ENCODE data around the gene EVX2. TPM values are rescaled to one million over a fixed set of nuclear protein-coding genes. Genes with fewer than 3 reads are reported as not detected.

EVX2 gene
- polyA plus RNA-seq, 4 donors = 0.04 TPM; not detected in 3

DNA sequence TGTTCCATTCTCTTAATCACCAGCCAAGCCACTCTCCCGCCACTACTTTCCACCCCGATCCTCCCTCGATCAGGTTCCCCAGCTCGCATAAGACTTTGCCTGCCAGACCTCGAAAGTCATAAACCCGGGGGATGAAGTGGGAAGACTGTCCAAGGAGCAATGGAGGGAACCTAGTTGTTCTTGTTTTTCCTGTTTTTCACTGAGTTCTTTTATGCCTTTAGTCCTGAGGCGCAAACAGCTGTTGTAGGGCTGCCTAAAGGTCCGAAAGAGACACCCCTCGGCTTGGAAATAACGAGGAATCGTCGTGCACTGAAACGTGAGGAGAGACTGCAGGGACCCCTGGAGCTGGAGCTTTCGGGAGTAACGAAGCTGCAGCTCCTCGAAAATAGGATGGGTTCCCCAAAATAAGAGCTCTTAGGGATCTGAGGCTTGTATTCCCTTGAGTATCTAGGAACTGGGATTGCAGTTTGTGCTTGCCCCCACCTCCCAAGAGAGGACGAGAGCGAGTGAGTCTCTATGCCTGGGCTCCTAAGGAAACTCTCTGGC, 14.1 kb upstream of the EVX2 start:
- no peak for DNase-seq (ENCODE audit: low read depth in 4 of 4, low spot score in 3 of 4)

DNA sequence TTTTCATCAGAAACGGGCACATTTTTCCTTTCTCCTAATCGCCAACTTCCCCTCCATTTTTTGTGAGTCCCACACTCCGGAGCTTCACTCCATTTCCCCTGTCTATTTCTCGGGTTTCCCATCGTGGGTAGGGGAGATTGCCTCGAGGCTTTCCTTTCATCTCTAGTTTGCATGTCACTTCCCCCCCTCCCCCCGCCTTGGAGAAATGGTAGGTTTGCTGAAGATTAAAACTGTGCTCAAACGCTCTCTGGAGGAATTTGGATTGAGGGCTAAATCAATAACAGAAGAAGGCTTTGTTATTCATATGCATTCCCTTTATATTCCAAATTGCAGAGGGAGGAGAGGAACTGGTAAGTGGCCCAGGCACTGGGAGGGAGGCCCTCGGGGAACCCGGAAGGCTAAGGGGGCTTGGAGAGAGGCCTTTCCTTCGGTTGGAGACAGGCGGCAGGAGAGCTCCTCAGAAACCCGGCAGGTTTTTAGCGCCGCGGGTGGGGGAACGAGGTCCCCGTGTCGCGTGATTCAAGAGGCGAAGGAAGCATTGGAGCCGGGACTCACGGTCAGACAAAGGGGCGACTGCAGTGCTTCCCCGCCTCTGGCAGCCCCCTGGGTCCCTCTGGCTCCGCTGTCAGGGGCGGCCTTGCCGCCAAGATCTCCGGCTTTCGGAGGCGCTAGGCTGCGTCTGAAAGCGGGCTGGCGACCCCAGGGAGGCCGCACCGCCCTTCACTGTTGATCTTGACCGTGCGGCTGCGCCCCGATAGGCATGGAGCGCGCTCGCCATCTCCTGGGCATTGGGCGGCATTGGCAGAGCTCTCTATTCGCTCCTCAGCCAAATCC, 13.4 kb upstream of the EVX2 start:
- DNase-seq (ENCODE audit: low read depth in 4 of 4, low spot score in 3 of 4) = no peak

- DNase-seq (ENCODE audit: low read depth in 4 of 4, low spot score in 3 of 4) = no peak
Observed at GRCh38 chr2:176096243-176096985, 12.7 kb upstream of the EVX2 start.

DNA sequence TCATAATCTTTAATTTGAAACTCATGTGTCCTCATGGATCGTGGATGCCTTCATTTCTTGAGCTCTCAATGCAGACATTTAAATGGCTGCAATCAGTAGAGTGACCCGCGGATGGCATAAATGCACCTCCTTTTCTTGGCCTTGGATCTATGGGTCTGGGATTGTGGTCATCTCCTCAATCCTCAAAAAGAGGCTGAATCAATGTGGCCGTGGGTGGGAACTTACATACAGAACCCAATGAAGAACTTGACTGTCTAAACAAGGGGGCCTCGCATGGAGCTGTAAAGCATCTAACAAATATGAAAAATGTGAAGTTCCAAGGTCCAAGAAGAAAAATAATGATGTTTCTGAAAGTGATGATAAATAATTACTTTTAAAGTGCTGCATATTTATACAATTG, 11.7 kb upstream of the EVX2 start:
- DNase-seq (ENCODE audit: low read depth in 4 of 4, low spot score in 3 of 4) = no peak

DNA sequence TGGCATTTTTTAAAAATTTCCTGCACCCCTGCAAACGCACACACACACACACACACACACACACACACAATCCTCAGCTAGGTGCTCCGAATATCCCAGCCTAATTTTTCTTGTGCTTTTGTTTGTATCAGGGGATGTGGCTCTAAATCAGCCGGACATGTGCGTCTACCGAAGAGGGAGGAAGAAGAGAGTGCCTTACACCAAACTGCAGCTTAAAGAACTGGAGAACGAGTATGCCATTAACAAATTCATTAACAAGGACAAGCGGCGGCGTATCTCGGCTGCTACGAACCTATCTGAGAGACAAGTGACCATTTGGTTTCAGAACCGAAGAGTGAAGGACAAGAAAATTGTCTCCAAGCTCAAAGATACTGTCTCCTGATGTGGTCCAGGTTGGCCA, 10.6 kb upstream of the EVX2 start:
- no peak for DNase-seq (ENCODE audit: low read depth in 4 of 4, low spot score in 3 of 4)

DNA sequence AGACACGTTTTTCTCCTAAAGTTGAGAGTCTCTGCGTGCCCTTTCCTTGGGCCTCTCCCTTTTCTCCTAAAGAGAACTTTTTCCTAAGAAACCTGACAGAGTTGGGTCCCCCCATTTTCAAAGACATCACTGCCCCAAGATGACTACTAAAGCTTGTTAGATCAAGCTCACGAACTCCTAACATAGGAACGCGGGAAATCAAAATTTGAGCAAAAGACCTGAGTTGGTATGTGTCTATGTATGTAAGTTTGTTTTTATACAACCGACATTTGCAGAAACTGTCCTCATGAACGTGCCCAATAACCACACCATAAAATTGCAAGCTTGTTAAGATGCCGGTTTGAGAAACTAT, 10.1 kb upstream of the EVX2 start:
- no peak for DNase-seq (ENCODE audit: low read depth in 4 of 4, low spot score in 3 of 4)

GRCh38 chr2:176093145-176093897, 9.6 kb upstream of the EVX2 start:
- DNase-seq (ENCODE audit: low read depth in 4 of 4, low spot score in 3 of 4) = no peak

GRCh38 chr2:176092270-176093144, 8.7 kb upstream of the EVX2 start, which contains the start of gene HOXD13:
TSS of gene HOXD13 (plus strand) at chr2:176092721. CDS start at chr2:176092891, 170 bp downstream.
- no peak for DNase-seq (ENCODE audit: low read depth in 4 of 4, low spot score in 3 of 4)

DNA sequence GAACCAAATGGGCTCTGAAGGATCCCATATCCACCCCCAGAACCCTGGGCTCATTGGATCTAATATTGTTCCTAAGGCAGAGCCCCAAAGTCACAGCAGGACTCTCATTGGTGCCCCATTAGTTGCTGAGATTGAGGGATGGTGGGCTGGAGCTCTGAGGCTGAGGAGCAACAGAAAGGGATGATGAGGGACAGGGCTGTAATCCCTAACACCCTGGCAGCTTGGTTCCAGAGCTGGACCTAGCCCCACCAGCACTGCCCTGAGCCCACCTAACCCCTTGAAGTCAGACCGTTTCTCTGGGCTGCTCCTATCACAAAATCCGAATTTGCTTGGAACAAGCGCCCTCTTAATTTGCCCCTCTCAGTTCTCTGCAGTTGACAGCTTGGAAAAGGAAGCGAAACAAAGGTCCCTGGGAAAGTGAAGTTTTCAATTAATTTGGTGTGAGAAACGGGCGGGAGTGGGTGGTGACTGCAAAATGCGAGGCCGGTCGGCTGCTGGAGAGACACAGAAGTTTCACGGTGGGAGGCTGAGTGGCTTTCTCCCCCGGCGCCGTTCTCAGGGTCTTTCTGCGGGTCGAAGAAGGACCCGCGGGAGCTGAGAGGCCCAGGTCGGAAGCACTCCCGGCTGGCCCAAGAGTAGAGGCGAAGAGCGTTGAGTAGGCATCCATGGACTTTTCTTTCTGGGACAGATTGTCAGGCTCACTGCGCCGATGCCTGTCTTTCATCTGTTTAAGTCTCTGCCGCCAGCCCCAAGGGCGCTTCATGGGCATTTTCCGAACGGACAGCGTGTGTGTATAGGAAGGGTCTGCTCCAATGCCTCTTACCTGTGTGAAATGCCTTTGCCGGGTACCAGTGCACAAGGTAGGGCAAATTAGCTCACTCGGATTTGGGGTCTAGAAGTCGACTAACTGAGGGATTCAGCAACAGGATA, 7.8 kb upstream of the EVX2 start:
- DNase-seq (ENCODE audit: low read depth in 4 of 4, low spot score in 3 of 4) = no peak

DNA sequence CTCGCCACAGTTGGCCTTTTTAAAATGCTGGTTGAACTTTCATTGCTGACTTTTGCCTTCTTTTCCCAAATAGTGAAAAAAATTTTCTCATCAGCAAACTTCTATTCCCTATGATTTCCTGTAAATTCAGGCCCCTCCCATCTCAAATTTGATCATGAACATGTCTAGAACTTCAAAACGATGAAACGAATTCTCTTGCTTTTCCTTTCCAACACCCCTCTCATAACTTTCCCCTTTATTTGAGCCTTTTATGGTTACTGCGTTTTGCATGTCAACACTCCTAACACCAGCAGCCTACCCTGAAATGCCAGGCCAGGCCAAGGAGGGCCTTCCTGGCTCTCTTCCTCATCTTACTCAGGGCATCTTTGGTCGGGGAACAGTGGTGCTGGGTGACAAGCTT, 7.1 kb upstream of the EVX2 start:
- DNase-seq (ENCODE audit: low read depth in 4 of 4, low spot score in 3 of 4) = no peak

DNA sequence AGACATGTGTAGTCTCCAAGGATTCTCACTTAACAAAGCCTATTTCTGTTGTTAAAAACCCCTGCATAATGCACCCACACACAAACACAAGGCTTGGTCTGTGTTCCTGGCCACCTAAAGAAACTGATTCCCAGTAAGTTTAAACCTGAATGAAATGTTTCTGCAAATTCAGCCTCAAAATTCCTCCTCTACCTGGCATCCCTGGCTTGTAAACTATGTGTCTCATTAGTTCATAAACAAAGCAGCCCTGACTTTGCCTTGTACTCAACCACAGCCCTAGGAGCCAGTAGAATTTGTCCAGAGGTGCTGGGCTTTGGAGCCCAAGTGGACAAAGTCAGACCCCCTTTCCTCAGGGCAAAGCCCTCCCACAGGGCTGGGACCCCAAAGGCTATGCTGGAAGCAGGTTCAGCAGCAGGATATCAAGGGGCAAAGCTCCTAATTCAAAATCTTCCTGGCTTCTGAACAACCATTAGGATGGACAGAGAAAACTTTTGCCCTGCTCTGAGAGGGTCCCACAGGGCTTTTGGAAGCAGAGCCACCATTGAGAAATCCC, 6.2 kb upstream of the EVX2 start:
- no peak for DNase-seq (ENCODE audit: low read depth in 4 of 4, low spot score in 3 of 4)

DNA sequence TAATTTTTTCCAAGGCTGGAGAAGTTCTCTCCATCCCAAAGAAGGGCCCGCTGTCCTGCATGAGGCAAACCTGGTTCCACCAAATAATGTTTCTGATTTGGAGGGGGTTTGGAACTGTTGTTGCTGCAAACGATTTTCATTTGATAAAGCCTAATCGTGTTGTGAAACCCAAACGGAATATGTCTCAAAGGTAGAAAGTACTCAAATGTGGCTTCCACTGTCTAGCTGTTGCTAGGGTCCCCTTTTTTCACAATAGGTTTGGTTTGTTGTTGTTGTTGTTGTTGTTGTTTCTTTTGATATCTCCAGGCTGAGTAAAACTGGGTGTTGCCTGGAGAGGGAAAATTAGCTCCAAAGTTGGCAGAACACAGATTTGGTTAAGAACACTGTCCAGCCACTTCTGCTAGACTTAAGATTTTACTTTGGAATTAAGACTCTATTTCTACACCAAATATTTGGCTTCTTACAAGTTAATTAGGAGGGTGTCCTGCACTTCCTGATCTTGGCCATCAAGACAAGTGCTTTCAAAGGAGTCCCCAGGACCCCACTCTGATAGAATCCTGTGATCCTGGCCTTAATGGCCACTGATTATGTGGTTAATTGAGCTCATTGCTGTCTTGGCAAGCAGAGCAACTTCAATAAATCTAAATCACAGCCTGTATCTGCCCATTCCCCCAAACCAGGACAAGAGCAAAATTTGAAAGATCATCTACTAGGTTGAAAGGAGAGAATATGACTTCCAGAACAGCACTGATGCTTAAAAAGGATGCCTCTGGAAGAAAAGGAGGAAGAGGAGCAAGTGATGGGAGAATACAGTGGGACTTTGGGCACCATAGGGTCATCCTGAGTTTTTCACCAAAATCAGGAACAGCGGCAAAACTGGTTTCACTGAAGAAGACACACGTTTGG, 5.4 kb upstream of the EVX2 start:
- DNase-seq (ENCODE audit: low read depth in 4 of 4, low spot score in 3 of 4) = no peak

DNA sequence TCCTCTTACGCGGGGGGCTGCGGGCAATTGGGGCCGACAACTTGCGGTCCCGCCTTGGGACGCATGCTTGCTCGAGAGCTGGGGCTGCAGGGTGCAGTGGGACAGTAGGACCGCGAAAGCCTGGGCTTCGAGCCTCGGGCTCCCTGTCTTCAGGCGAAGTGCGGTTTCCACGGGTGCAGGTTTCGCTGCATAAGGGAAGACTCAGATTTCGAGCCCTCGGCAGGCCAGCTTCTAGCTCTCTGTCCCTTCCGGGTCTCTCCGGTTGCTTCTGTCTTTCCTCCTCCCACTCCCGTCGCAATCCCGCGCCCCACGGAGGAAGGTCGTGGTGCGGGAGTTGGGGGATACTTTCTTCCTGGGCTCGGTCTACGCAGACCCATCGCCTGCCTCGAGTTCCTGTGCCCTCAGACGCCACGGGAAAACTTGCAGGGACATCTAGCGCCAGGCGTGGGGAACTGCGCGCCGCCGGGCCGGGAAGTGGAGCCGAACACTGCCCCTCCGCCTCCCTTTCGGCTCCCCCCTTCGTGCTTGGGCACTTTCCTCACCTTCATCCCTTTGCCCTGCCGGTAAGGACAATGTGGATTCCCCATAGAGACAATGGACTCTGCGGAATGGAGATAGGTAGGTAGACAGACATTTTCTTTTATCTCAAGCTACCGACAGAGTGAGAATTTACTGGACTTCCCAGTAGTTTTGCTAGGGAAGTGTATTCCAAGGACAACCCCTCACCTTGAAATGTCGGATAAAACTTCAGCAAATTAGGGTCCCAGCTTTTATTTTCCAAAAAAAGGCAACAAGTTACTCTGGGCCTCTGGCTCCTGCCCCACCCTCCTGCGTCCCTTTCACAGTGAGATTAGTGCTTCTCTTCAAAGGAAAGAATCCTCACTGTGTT, 4.5 kb upstream of the EVX2 start:
- DNase-seq (ENCODE audit: low read depth in 4 of 4, low spot score in 3 of 4) = no peak

DNA sequence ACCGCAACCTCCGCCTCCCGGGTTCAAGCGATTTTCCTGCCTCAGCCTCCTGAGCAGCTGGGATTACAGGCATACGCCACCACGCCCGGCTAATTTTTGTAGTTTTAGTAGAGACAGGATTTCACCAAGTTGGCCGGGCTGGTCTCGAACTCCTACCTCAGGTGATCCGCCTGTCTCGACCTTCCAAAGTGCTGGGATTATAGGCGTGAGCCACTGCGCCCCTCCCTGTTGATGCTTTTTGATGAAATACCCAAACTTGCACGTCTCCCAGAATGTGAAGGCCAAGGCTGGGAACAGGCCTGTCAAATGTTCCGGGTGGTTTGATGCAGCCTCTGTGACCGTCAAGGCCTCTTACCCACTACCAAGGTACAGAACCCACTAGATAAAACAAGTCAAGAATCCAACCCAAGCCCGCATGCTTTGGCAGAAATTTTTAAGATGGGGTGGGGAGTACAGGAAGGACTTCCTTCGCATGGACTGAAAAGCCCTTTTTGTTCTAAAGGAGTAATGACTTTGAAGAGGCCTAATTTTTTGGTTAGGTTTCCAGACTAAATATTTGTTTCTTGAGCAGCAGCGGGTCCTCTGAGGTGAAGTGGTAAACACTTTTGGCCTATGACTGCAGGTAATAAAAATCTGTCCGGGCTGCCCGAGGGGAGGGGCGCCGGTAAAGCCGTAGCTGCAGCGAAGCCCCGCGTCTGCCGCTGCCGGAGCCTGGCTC, 3.7 kb upstream of the EVX2 start:
- no peak for DNase-seq (ENCODE audit: low read depth in 4 of 4, low spot score in 3 of 4)

DNA sequence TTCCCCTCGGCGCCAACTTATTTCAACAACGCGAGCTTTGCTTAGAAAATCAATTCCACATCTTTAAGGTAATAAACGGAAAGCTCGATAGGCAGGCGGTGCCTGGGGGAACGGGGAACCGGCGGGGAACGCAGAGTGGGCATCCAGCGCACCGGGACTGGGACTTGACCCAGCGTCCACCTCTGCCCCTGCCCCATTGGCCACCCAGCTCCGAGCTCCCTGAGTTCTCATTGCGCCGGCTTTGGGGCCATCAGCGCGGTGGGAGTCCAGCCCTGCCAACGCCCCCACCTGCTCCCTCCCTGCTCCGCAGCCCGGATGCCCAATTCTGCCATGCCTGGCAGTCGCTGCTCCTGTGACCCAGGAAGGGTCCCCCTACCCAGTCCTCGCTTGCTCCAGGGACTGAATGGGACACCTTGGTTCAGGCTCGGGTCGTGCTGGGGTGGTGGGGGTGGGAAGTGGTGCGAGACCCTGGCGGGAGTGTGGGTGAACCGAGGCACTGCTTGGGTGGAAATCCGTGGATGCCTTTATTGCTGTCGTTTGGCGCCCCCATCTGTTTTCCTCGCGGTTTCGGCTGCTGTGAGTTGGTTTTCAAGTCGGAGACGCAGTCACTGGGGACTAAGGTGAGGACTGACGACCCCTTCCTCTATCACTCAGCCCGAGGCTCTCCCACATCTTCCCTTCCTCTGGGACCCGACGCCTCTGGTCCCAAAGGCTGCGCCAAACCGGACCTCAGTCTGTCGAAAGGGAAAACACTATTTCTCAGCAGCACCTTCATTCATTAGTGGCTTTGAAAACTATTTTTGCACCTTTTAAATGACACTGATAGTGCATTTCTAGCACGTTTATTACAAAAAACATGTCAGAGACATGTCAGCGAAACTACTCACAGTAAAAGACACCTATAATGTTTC, 2.4 kb upstream of the EVX2 start:
- no peak for DNase-seq (ENCODE audit: low read depth in 4 of 4, low spot score in 3 of 4)
